Peyer's patch (tissue), 4 donors: ENCODE measurements around the gene METTL24.

Source experiments
- CTCF ChIP-seq, 6 experiments: fragments of 450-650 bp in 4 of 6; fragments of 200-600 bp in 2 of 6; sonication (generic) in 1 of 6; IDR thresholded peaks; one replicate each; pipeline ENCODE4 v1.5.1; 2017 to 2019; ENCODE audit warnings: antibody characterized with exemption in 6 of 6, mild to moderate bottlenecking in 3 of 6, moderate library complexity in 1 of 6
- POLR2A ChIP-seq, 2 donors: fragments of 450-650 bp; IDR thresholded peaks; one replicate each; pipeline ENCODE4 v1.5.1; 2017; ENCODE audit warnings: antibody characterized with exemption in 2 of 2, mild to moderate bottlenecking in 2 of 2, moderate library complexity in 2 of 2

GRCh38 chr6:110265273-110265672 is 92.9 kb downstream of the METTL24 start:
- TF ChIP-seq CTCF (IDR thresholded peaks at IDR 0.05) (no peak), POLR2A (IDR thresholded peaks at IDR 0.05) (no peak)
